Measurements from ENCODE around the gene GOLIM4.
"Not testable (repeated sequence)": the region's sequence is repeated elsewhere in the genome, so short reads cannot be mapped to it uniquely, and the experiment has no call there.

The GOLIM4 gene

DNA sequence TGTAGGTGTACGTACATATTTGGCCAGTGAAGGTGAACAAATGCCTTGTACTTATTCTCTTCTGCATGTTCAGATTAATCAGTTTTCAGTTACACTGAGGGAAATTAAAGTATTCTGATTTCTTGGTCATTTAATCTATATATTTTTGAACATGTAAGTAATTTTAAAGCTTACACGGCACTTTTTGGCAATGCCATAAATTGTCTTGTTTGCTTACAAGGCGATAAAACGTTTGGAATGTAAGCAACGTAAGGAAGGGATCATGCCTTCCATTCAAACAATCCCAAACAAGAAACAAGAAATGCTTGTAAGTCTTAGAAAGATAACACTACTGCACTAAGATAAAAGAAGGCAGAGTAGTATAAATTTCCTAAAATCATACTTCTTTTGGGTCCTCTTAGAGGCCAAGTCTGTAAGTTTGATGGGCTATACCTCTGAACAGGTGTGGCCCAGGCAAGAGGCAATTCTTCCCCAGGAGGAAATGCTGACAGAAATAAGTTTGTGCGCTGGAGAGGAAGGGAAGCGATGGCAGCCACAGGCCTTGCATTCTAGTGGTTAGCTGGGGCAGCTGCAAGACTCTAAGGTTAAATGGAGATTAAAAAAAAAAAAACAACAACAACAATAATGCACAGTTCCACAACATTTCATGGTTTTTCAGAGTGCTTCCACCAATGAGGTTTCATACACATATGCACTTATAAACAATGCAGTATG, 73.8 kb downstream of the GOLIM4 start:
- TF ChIP-seq, protein P1, sequence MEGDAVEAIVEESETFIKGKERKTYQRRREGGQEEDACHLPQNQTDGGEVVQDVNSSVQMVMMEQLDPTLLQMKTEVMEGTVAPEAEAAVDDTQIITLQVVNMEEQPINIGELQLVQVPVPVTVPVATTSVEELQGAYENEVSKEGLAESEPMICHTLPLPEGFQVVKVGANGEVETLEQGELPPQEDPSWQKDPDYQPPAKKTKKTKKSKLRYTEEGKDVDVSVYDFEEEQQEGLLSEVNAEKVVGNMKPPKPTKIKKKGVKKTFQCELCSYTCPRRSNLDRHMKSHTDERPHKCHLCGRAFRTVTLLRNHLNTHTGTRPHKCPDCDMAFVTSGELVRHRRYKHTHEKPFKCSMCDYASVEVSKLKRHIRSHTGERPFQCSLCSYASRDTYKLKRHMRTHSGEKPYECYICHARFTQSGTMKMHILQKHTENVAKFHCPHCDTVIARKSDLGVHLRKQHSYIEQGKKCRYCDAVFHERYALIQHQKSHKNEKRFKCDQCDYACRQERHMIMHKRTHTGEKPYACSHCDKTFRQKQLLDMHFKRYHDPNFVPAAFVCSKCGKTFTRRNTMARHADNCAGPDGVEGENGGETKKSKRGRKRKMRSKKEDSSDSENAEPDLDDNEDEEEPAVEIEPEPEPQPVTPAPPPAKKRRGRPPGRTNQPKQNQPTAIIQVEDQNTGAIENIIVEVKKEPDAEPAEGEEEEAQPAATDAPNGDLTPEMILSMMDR (IDR thresholded peaks at IDR 0.05; ENCODE audit: borderline replicate concordance, insufficient read depth, low read depth, low read length): no peak
- no peak overlapping the region for H3K4me3 ChIP-seq (ENCODE audit: low read depth, low read length)

DNA sequence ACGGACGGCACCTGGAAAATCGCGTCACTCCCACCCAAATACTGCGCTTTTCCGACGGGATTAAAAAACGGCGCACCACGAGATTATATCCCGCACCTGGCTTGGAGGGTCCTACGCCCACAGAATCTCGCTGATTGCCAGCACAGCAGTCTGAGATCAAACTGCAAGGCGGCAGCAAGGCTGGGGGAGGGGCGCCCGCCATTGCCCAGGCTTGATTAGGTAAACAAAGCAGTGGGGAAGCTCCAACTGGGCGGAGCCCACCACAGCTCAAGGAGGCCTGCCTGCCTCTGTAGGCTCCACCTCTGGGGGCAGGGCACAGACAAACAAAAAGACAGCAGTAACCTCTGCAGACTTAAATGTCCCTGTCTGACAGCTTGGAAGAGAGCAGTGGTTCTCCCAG, 84.4 kb downstream of the GOLIM4 start:
- not testable (repeated sequence) for H3K4me3 ChIP-seq (ENCODE audit: low read depth, low read length)

DNA sequence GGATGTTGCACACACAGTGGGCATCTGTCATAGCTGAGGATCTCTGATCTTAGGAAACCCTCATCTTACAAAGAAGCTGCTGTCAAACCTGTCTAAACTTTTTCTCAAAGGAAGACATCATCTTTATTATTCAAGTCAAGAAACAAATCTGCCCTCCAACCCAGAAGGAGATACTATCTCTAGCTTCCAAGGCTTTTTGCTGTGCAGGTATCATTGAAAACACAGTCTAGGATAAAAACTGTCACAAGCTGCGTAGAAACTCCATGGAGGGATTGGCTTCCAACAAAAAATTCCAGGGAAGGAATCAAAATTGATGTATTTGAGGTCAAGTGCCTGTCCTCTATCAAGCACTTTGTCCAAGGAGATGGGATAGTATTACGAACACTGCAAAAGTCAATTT, 89.1 kb downstream of the GOLIM4 start:
- TF ChIP-seq, protein P1 (IDR thresholded peaks at IDR 0.05; ENCODE audit: borderline replicate concordance, insufficient read depth, low read depth, low read length): no peak
- no peak overlapping the region for H3K4me3 ChIP-seq (ENCODE audit: low read depth, low read length)

DNA sequence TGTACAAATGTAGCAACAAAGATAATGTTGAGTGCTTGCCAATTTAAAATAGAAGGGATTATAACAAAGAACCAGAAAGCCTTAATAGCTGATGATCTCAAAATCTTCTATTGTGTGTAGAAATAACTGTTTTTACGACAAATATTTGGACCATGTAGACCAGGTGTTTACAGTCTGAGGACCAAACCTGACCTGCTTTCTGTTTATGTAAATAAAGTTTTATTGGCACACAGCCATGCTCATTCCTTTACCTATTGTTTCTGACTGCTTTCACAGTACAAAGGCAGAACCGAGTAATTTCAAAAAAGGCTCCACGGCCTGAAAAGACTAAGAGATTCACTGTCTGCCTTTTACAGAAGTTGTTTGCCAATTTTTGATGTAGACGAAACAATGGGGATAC, 91.8 kb downstream of the GOLIM4 start:
- TF ChIP-seq, protein P1 (IDR thresholded peaks at IDR 0.05; ENCODE audit: borderline replicate concordance, insufficient read depth, low read depth, low read length): no peak
- H3K4me3 ChIP-seq (ENCODE audit: low read depth, low read length): no peak overlapping the region

DNA sequence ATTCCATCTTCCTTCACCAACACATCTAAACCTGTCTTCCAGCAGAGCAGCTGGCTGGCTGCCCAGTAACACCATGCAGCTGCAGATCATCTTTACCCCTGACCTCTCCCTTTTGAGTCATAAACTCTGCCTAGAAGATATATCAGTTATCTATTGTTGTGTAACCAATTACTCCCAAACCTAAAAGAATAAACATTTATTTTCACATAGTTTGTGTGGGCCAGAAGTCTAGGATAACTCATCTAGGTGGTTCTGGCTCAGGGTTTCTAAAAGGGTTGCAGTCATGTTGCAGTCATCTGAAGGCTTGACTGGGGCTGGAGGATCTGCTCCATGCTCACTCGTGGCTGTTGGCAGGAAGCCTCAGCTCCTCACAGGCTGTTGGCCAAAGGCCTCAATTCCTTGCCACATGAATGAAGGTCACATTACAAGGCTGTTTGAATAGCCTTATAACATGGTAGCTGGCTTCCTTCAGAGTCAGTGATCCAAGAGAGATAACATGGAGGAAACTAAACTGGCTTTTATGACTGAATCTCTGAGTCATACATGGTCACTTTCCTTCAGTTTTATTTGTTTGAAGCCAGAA, 92.8 kb downstream of the GOLIM4 start:
- TF ChIP-seq, protein P1 (IDR thresholded peaks at IDR 0.05; ENCODE audit: borderline replicate concordance, insufficient read depth, low read depth, low read length): no peak
- no peak overlapping the region for H3K4me3 ChIP-seq (ENCODE audit: low read depth, low read length)

DNA sequence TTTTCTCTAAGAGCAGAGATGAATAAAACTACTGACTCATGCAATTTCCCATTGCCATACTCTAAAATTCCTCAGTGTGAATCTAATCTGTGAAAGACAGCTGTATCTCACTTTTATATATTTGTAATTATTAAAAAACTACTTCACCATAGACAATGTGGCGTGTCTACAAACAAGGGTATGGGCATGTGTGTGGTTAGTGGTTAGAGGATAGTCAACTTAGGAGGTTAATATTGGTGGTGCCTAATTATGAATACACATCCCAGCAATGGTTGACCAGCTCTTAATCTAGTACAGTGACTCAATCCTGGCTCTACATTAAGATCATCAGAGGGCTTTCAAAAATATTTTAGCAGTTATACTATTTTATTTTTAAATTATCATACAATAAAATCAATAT, 94.5 kb downstream of the GOLIM4 start:
- H3K4me3 ChIP-seq (ENCODE audit: low read depth, low read length): no peak overlapping the region

DNA sequence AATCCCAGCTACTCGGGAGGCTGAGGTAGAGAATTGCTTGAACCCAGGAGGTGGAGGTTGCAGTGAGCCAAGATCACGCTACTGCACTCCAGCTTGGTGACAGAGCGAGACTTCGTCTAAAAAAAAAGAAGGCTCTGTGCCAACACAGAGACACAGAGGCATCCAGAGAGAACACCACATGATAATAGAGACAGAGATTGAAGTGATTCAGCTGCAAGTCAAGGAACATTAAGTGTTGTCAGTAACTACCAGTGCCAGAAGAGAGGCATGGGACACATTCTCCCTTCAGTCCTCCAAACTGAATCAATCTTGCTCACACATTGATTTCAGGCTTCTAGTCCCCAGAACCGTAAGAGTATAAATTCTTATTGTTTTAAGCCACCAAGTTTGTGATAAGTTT, 97.5 kb downstream of the GOLIM4 start:
- TF ChIP-seq, protein P1 (IDR thresholded peaks at IDR 0.05; ENCODE audit: borderline replicate concordance, insufficient read depth, low read depth, low read length): no peak
- H3K4me3 ChIP-seq (ENCODE audit: low read depth, low read length): no peak overlapping the region

More for the DNA sequence above, 94.5 kb downstream of the GOLIM4 start:
- TF ChIP-seq, protein P1 (IDR thresholded peaks at IDR 0.05; ENCODE audit: borderline replicate concordance, insufficient read depth, low read depth, low read length): no peak

Measured in GM12875 (cell line).